Sigmoid colon (tissue), 3 donors: ENCODE measurements around the gene FAM168B.

Experiments
- POLR2A ChIP-seq, 2 donors: fragments of 450-650 bp; IDR thresholded peaks; one replicate each; pipeline ENCODE4 v1.6.1; 2016; ENCODE audit warnings: antibody characterized with exemption in 2 of 2, mild to moderate bottlenecking in 2 of 2, moderate library complexity in 2 of 2
- TF ChIP-seq, protein P1 (sequence below), 4 experiments: fragments of 450-650 bp in 3 of 4; fragments of 200-600 bp in 1 of 4; IDR thresholded peaks; one replicate each; pipeline ENCODE4 v1.5.1; 2016 to 2019; ENCODE audit warnings: antibody characterized with exemption in 4 of 4, mild to moderate bottlenecking in 3 of 4, moderate library complexity in 2 of 4

GRCh38 chr2:131033786-131034121, 59.5 kb downstream of the FAM168B start:
- TF ChIP-seq, protein P1, sequence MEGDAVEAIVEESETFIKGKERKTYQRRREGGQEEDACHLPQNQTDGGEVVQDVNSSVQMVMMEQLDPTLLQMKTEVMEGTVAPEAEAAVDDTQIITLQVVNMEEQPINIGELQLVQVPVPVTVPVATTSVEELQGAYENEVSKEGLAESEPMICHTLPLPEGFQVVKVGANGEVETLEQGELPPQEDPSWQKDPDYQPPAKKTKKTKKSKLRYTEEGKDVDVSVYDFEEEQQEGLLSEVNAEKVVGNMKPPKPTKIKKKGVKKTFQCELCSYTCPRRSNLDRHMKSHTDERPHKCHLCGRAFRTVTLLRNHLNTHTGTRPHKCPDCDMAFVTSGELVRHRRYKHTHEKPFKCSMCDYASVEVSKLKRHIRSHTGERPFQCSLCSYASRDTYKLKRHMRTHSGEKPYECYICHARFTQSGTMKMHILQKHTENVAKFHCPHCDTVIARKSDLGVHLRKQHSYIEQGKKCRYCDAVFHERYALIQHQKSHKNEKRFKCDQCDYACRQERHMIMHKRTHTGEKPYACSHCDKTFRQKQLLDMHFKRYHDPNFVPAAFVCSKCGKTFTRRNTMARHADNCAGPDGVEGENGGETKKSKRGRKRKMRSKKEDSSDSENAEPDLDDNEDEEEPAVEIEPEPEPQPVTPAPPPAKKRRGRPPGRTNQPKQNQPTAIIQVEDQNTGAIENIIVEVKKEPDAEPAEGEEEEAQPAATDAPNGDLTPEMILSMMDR (IDR thresholded peaks at IDR 0.05): no peak
- TF ChIP-seq POLR2A (IDR thresholded peaks at IDR 0.05): no peak
